Effector memory CD4-positive, alpha-beta T cell (primary cell): ENCODE results near the gene CLEC18B.
"Not testable (repeated sequence)": the region's sequence is repeated elsewhere in the genome, so short reads cannot be mapped to it uniquely, and the experiment has no call there.

Experiments
- DNase-seq, 3 donors: peaks; one replicate each; pipeline ENCODE4 v3.0.0-alpha.2; 2020
- H3K27ac ChIP-seq: 2 replicates; pipeline ENCODE4 v1.7.0; 2013; ENCODE audit warnings: mild to moderate bottlenecking, low read length, moderate library complexity; ENCODE audit not compliant: insufficient read depth, poor library complexity, severe bottlenecking
- H3K27me3 ChIP-seq: replicated peaks from 2 replicates; pipeline ENCODE4 v1.7.0; 2013; ENCODE audit warnings: mild to moderate bottlenecking, low read length; ENCODE audit not compliant: insufficient read depth, control insufficient read depth, poor library complexity, severe bottlenecking
- H3K36me3 ChIP-seq: 2 replicates; pipeline ENCODE4 v1.7.0; 2013; ENCODE audit warnings: mild to moderate bottlenecking, low read length, moderate library complexity; ENCODE audit not compliant: control insufficient read depth, insufficient read depth
- H3K4me1 ChIP-seq: 2 replicates; pipeline ENCODE4 v1.7.0; 2013; ENCODE audit warnings: low read length, mild to moderate bottlenecking; ENCODE audit not compliant: control insufficient read depth, insufficient read depth, poor library complexity, severe bottlenecking
- H3K4me3 ChIP-seq: 2 replicates; pipeline ENCODE4 v1.7.0; 2013; ENCODE audit warnings: low read length, low read depth, mild to moderate bottlenecking; ENCODE audit not compliant: insufficient read depth, poor library complexity, severe bottlenecking
- H3K9me3 ChIP-seq: 2 replicates; pipeline ENCODE4 v1.7.0; 2013; ENCODE audit warnings: mild to moderate bottlenecking, low read length, moderate library complexity; ENCODE audit not compliant: control insufficient read depth

The CLEC18B gene

GRCh38 chr16:74421482-74421785 is 156 bp upstream of the CLEC18B start:
- H3K36me3 ChIP-seq, H3K9me3 ChIP-seq, H3K27ac ChIP-seq, DNase-seq, H3K4me3 ChIP-seq, H3K4me1 ChIP-seq, H3K27me3 ChIP-seq: not testable (repeated sequence)

GRCh38 chr16:74419811-74420210 is 1.5 kb downstream of the CLEC18B start:
- H3K27me3 ChIP-seq, H3K4me3 ChIP-seq, H3K4me1 ChIP-seq, H3K27ac ChIP-seq, H3K9me3 ChIP-seq, DNase-seq, H3K36me3 ChIP-seq: not testable (repeated sequence)

- not testable (repeated sequence) for H3K4me3 ChIP-seq, H3K4me1 ChIP-seq, H3K27ac ChIP-seq, DNase-seq, H3K36me3 ChIP-seq, H3K27me3 ChIP-seq, H3K9me3 ChIP-seq
Measured at GRCh38 chr16:74417897-74418296, 3.4 kb downstream of the CLEC18B start.

GRCh38 chr16:74413920-74414319 is 7.4 kb downstream of the CLEC18B start:
- not testable (repeated sequence) for H3K4me1 ChIP-seq, H3K9me3 ChIP-seq, H3K36me3 ChIP-seq, H3K27me3 ChIP-seq, H3K4me3 ChIP-seq, H3K27ac ChIP-seq, DNase-seq

- not testable (repeated sequence) for H3K27me3 ChIP-seq, H3K9me3 ChIP-seq, DNase-seq, H3K36me3 ChIP-seq, H3K27ac ChIP-seq, H3K4me1 ChIP-seq, H3K4me3 ChIP-seq
Measured at GRCh38 chr16:74413485-74413884, 7.8 kb downstream of the CLEC18B start.

- not testable (repeated sequence) for DNase-seq, H3K4me1 ChIP-seq, H3K27ac ChIP-seq, H3K36me3 ChIP-seq, H3K27me3 ChIP-seq, H3K4me3 ChIP-seq, H3K9me3 ChIP-seq
Measured at GRCh38 chr16:74412775-74413390, 8.4 kb downstream of the CLEC18B start.

GRCh38 chr16:74412138-74412774 is 9.0 kb downstream of the CLEC18B start:
- not testable (repeated sequence) for H3K4me1 ChIP-seq, H3K9me3 ChIP-seq, H3K36me3 ChIP-seq, H3K27ac ChIP-seq, DNase-seq, H3K27me3 ChIP-seq, H3K4me3 ChIP-seq

- not testable (repeated sequence) for H3K27me3 ChIP-seq, H3K36me3 ChIP-seq
Measured at GRCh38 chr16:74410981-74411380, 10.3 kb downstream of the CLEC18B start.

GRCh38 chr16:74410057-74410957 is 11.0 kb downstream of the CLEC18B start:
- not testable (repeated sequence) for H3K27me3 ChIP-seq, H3K27ac ChIP-seq, H3K36me3 ChIP-seq, DNase-seq, H3K4me3 ChIP-seq, H3K4me1 ChIP-seq, H3K9me3 ChIP-seq

More at GRCh38 chr16:74410981-74411380, 10.3 kb downstream of the CLEC18B start:
- DNase-seq, H3K4me3 ChIP-seq, H3K4me1 ChIP-seq, H3K27ac ChIP-seq, H3K9me3 ChIP-seq: not testable (repeated sequence)
